GM08714 (cell line): ENCODE results near the gene FAM168A.

ENCODE experiments used
- H3K4me3 ChIP-seq: fragments of 200-500 bp; sonication (Bioruptor generic); 2 replicates; pipeline ENCODE4 v1.5.1; 2014; ENCODE audit warnings: mild to moderate bottlenecking, low read length, inconsistent platforms
- ZNF274 ChIP-seq: IDR thresholded peaks from 2 replicates; pipeline ENCODE4 v1.6.1; 2012; ENCODE audit warnings: mild to moderate bottlenecking, low read depth, low read length

The FAM168A gene

DNA sequence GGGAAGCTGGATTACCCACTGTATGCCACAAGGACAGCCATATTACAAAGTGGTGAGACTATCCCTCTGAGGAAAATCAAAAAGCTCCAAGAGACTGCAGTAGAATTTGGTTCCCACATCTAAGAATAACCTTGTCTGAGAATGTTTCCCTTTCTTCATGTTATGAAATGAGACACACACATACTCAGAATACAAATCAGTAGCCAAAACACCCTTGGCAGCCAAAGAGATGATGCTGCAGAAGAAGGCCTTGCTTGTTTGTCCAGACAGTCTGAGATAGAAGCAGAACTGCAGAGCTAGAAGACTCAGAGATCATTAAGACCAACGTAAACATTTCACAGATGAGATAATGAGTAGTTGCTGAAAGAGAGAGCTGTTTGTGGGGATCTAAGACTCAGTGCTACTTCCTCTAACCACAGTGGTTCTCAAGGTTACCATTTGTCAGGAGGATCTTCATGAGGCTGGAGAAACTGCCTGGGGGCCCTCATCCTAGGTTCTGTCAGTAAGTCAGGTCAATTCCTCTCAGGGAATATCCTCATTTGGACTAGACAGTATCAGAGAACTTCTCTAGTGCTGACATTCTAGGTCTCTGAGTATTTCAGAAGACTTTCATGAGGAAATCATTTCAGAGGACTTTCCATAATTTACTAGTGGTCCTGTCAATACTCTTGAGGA lies 182.8 kb downstream of the FAM168A start:
- no peak for TF ChIP-seq ZNF274

GRCh38 chr11:73413256-73413655 lies 184.7 kb downstream of the FAM168A start:
- TF ChIP-seq ZNF274: no peak
- no peak overlapping the region for H3K4me3 ChIP-seq

More for the DNA sequence above, 182.8 kb downstream of the FAM168A start:
- H3K4me3 ChIP-seq: no peak overlapping the region

- no peak overlapping the region for H3K4me3 ChIP-seq
- TF ChIP-seq ZNF274: no peak
These were observed 185.6 kb downstream of the FAM168A start for GRCh38 chr11:73412308-73412707.

GRCh38 chr11:73411031-73411430 lies 186.9 kb downstream of the FAM168A start:
- no peak overlapping the region for H3K4me3 ChIP-seq
- no peak for TF ChIP-seq ZNF274

GRCh38 chr11:73410627-73411026 lies 187.3 kb downstream of the FAM168A start:
- H3K4me3 ChIP-seq: no peak overlapping the region
- TF ChIP-seq ZNF274: no peak

- no peak for TF ChIP-seq ZNF274
These were observed 188.5 kb downstream of the FAM168A start for GRCh38 chr11:73409431-73409830.

DNA sequence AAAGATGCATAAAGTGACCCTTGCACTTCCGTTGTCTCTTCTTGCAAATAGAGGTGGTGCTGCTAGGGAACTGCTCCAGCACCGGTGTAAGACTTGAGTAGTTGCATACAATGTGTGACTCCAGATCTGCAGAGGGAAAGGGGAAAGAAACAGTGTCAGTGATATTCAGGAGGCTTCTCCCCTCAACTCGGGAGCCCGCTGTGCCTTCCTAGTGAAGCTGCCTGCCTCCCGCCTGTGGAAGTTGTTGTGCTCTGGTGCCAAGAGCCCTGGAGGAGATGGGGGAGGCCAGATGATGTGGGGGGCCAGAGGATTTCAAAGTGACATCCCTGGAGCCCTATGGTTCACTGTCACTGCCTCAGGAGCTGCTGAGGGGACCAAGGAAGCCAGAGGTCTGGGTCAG lies 191.3 kb downstream of the FAM168A start:
- no peak for TF ChIP-seq ZNF274
- H3K4me3 ChIP-seq: no peak overlapping the region

More at GRCh38 chr11:73409431-73409830, 188.5 kb downstream of the FAM168A start:
- H3K4me3 ChIP-seq: no peak overlapping the region

- H3K4me3 ChIP-seq: no peak overlapping the region
- no peak for TF ChIP-seq ZNF274
These were observed 191.8 kb downstream of the FAM168A start for GRCh38 chr11:73406131-73406530.

- no peak for TF ChIP-seq ZNF274
- H3K4me3 ChIP-seq: no peak overlapping the region
These were observed 192.8 kb downstream of the FAM168A start for GRCh38 chr11:73405146-73405510.

DNA sequence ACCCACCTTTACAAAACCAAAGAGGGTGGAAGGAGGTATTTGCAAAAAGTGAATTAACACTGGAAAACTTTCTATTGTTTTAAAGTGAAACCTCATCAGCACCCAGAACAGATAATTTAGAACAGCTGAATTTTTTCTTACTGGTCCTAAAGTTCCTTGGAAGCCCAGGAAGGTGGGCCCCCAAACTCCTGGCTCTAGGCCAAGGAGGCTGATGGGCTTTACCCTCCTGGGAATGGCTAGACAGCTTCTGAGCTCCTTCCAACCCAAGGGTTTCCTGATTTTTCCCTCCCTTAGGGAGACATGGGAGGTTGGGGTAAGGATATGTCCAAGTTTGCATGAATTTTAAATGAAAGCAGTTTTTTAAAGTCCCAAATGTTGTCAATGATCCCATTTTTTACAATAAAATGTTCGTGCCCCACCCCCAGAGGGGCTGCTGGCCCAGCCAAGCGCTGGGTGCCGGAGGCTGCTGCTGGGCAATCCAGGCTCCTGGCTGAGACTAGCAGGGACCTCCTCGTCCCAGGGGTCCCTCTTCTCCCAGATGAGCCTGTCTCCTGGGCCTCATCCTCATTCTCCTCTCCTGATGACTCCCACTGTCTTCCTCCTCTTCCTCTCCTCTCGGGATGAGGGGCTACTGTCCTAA lies 193.3 kb downstream of the FAM168A start:
- no peak for TF ChIP-seq ZNF274
- no peak overlapping the region for H3K4me3 ChIP-seq

DNA sequence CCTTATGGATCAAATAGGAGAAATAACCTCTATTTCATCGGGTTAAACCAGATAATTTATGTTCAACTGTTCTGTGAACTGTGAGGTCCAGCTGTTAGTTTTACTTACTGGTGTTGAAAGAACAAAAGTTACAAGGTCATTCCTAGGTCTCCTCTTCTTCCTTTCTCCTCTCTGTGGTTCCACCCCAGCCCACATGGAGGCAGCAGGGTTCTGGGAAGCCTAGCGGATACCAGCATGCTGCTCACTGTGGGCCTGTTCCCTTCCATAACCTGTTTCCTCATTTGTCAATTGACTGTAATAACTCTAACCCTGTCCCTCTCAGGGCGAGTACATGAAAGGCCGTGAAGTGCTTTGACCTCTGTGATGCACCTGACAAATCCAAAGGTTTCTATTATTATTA lies 193.9 kb downstream of the FAM168A start:
- H3K4me3 ChIP-seq: no peak overlapping the region
- TF ChIP-seq ZNF274: no peak

DNA sequence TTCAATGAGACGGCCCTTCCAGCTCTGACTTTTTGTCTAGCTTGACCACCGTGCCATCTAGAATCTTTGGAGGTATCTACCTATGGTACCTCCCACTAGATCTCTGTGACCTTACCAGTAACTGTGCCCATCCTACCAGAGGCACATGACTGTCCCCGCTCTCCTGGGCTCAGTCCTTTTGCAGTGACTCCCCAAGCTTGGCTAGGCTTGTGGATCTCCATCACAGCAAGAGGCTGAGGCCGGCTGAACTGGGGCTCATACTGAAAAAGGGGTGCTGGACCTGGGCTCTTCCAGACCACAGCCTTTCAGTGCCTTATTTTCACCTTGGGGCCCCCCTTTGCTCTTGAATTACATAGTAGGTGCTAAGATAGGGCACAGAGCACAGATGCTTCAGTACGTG lies 194.4 kb downstream of the FAM168A start:
- TF ChIP-seq ZNF274: no peak
- H3K4me3 ChIP-seq: no peak overlapping the region

- TF ChIP-seq ZNF274: no peak
- H3K4me3 ChIP-seq: no peak overlapping the region
These were observed 195.1 kb downstream of the FAM168A start for GRCh38 chr11:73402834-73403185.

DNA sequence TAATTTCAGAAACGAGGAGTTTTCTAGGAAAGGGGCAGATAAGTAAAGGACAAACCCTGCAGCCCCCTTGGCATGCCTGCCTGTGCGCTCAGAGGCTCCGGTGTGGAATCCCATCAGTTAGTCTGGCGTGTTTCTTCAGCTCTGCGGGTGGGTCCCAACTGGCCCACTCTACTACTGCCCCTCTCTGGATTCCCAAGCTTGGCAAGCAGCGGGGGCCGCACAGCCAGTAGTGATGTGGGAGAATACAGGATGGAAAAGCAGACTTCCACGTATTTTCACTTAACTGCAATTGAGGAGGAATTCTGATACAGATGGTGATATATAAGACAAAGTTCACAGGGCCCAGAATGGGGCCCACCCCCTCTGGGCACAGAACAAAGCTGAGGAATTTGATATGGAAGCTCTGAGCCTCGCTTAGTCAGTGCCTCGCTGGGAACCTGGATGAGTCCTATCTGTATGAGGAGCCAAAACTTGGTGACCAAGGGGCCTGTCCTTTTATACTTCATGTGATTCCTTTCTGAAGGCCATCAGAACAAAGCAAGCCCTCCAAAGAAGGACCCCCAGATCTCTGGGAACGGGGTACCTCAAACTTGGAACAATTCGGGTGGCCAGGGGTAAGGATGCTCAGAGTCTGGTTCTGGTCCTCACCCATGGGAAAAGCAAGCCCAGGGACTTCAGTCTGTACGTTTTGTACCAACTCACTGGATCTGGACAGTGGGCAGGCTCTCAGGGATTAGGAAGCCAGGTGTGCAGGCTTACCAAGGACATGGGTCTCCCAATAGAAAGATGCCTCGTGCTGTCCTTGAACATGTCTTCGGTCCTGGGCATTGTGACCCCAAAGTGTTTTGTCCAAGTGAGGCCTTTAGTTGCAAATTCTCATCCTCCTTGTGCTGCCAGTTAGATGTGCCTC lies 195.7 kb downstream of the FAM168A start:
- no peak overlapping the region for H3K4me3 ChIP-seq
- TF ChIP-seq ZNF274: no peak
